ENCODE results near the gene FPGT.

DNA sequence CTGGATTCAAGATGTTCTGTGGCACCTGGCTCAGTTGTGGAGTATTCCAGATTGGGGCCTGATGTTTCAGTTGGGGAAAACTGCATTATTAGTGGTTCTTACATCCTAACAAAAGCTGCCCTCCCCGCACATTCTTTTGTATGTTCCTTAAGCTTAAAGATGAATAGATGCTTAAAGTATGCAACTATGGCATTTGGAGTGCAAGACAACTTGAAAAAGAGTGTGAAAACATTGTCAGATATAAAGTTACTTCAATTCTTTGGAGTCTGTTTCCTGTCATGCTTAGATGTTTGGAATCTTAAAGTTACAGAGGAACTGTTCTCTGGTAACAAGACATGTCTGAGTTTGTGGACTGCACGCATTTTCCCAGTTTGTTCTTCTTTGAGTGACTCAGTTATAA lies 7.2 kb downstream of the FPGT start:
- TF ChIP-seq, protein P1, sequence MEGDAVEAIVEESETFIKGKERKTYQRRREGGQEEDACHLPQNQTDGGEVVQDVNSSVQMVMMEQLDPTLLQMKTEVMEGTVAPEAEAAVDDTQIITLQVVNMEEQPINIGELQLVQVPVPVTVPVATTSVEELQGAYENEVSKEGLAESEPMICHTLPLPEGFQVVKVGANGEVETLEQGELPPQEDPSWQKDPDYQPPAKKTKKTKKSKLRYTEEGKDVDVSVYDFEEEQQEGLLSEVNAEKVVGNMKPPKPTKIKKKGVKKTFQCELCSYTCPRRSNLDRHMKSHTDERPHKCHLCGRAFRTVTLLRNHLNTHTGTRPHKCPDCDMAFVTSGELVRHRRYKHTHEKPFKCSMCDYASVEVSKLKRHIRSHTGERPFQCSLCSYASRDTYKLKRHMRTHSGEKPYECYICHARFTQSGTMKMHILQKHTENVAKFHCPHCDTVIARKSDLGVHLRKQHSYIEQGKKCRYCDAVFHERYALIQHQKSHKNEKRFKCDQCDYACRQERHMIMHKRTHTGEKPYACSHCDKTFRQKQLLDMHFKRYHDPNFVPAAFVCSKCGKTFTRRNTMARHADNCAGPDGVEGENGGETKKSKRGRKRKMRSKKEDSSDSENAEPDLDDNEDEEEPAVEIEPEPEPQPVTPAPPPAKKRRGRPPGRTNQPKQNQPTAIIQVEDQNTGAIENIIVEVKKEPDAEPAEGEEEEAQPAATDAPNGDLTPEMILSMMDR (IDR thresholded peaks at IDR 0.05 in 2 of 3, conservative IDR thresholded peaks at IDR 0.05 in 1 of 3; ENCODE audit: borderline replicate concordance in 1 of 3, insufficient read depth in 1 of 3, low read depth in 2 of 3, low read length in 2 of 3) = no peak
- TF ChIP-seq FOSL1 (IDR thresholded peaks at IDR 0.05; ENCODE audit: low read depth) (no peak), EZH2phosphoT487 (IDR thresholded peaks at IDR 0.05; ENCODE audit: borderline replicate concordance) (no peak), ZNF274 (IDR thresholded peaks at IDR 0.05; ENCODE audit: low read depth, low read length) (no peak), CEBPB (IDR thresholded peaks at IDR 0.05; ENCODE audit: low read depth) (no peak), ZFX (IDR thresholded peaks at IDR 0.05) (no peak), POLR2A (IDR thresholded peaks at IDR 0.05; ENCODE audit: borderline replicate concordance, extremely low read depth, insufficient read depth, insufficient read length) (no peak), EZH2 (IDR thresholded peaks at IDR 0.05) (no peak), RAD21 (IDR thresholded peaks at IDR 0.05; ENCODE audit: low read depth) (no peak), SP1 (IDR thresholded peaks at IDR 0.05; ENCODE audit: low read depth) (no peak)
- TF ChIP-seq, protein P2, sequence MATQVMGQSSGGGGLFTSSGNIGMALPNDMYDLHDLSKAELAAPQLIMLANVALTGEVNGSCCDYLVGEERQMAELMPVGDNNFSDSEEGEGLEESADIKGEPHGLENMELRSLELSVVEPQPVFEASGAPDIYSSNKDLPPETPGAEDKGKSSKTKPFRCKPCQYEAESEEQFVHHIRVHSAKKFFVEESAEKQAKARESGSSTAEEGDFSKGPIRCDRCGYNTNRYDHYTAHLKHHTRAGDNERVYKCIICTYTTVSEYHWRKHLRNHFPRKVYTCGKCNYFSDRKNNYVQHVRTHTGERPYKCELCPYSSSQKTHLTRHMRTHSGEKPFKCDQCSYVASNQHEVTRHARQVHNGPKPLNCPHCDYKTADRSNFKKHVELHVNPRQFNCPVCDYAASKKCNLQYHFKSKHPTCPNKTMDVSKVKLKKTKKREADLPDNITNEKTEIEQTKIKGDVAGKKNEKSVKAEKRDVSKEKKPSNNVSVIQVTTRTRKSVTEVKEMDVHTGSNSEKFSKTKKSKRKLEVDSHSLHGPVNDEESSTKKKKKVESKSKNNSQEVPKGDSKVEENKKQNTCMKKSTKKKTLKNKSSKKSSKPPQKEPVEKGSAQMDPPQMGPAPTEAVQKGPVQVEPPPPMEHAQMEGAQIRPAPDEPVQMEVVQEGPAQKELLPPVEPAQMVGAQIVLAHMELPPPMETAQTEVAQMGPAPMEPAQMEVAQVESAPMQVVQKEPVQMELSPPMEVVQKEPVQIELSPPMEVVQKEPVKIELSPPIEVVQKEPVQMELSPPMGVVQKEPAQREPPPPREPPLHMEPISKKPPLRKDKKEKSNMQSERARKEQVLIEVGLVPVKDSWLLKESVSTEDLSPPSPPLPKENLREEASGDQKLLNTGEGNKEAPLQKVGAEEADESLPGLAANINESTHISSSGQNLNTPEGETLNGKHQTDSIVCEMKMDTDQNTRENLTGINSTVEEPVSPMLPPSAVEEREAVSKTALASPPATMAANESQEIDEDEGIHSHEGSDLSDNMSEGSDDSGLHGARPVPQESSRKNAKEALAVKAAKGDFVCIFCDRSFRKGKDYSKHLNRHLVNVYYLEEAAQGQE (IDR thresholded peaks at IDR 0.05; ENCODE audit: low read depth) = no peak
- TF ChIP-seq, protein P3, sequence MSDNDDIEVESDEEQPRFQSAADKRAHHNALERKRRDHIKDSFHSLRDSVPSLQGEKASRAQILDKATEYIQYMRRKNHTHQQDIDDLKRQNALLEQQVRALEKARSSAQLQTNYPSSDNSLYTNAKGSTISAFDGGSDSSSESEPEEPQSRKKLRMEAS (IDR thresholded peaks at IDR 0.05) = no peak
- TF ChIP-seq, protein P4, sequence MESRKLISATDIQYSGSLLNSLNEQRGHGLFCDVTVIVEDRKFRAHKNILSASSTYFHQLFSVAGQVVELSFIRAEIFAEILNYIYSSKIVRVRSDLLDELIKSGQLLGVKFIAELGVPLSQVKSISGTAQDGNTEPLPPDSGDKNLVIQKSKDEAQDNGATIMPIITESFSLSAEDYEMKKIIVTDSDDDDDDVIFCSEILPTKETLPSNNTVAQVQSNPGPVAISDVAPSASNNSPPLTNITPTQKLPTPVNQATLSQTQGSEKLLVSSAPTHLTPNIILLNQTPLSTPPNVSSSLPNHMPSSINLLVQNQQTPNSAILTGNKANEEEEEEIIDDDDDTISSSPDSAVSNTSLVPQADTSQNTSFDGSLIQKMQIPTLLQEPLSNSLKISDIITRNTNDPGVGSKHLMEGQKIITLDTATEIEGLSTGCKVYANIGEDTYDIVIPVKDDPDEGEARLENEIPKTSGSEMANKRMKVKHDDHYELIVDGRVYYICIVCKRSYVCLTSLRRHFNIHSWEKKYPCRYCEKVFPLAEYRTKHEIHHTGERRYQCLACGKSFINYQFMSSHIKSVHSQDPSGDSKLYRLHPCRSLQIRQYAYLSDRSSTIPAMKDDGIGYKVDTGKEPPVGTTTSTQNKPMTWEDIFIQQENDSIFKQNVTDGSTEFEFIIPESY (IDR thresholded peaks at IDR 0.05; ENCODE audit: extremely low read depth, insufficient replicate concordance, low read length) = no peak

All from HCT116 (cell line).